GM13977 (cell line): ENCODE data around the gene TTC28.

Experiments
- DNase-seq: peaks from one replicate; pipeline ENCODE4 v3.0.0; 2012; ENCODE audit warnings: low spot score
- CTCF ChIP-seq: IDR thresholded peaks from 2 replicates; pipeline ENCODE4 v1.5.1; 2012; ENCODE audit warnings: mild to moderate bottlenecking, control low read depth; ENCODE audit not compliant: insufficient read depth; ENCODE audit errors: extremely low read depth, missing control alignments
- in situ Hi-C: fragments of 300-500 bp; cut with MboI; formaldehyde crosslinking; loops from one replicate; pipeline ENCODE4 v1.12.0; 2022; ENCODE audit warnings: low sequenced_read_pairs, low pct_unique_long_range_greater_than_20kb, mixed read lengths, inconsistent platforms; ENCODE audit not compliant: unreplicated experiment

Gene TTC28

GRCh38 chr22:28143961-28144745 lies 535.5 kb downstream of the TTC28 start:
- DNase-seq = no peak
- no peak for TF ChIP-seq CTCF
- in situ Hi-C loops = no loop called here

GRCh38 chr22:28143241-28143865 lies 536.3 kb downstream of the TTC28 start:
- in situ Hi-C loops = no loop called here
- DNase-seq = no peak
- TF ChIP-seq CTCF = no peak

GRCh38 chr22:28142361-28142961 lies 537.2 kb downstream of the TTC28 start:
- in situ Hi-C loops = no loop called here
- DNase-seq = no peak
- no peak for TF ChIP-seq CTCF

- in situ Hi-C loops = no loop called here
Measured at GRCh38 chr22:28141614-28142013, 538.0 kb downstream of the TTC28 start.

DNA sequence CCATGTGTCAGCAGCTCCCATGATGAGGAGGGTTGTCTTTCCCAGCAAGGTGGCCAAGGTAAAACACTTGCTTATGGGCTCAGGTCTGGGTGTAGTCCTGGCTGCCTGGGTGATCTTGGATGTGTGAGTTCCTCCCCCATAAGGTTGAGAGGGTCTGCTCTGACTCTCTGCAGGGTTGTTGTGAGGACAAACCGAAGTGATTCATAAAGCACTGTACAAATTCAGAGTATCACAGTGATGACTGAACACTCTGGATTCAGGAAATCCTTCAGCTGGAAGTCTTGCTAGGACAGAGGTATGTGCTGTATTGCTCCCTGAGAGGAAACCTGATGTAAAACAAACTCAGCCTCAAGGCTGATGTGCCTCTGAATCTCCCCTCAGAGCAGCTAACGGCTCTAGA lies 539.7 kb downstream of the TTC28 start:
- no peak for TF ChIP-seq CTCF
- no peak for DNase-seq
- in situ Hi-C loops = no loop called here

More at GRCh38 chr22:28141614-28142013, 538.0 kb downstream of the TTC28 start:
- no peak for TF ChIP-seq CTCF
- no peak for DNase-seq

- no peak for DNase-seq
- in situ Hi-C loops = no loop called here
- no peak for TF ChIP-seq CTCF
Measured at GRCh38 chr22:28139516-28139915, 540.1 kb downstream of the TTC28 start.
